ENCODE results near the gene KLHL40.

Gene KLHL40

GRCh38 chr3:42658091-42658770, 27.1 kb upstream of the KLHL40 start:
- DNase-seq = no peak

- DNase-seq = no peak
Measured at GRCh38 chr3:42658771-42659390, 26.5 kb upstream of the KLHL40 start.

- DNase-seq = no peak
Measured at GRCh38 chr3:42659451-42660130, 25.7 kb upstream of the KLHL40 start.

- no peak for DNase-seq
Measured at GRCh38 chr3:42660131-42660715, 25.1 kb upstream of the KLHL40 start.

- no peak for DNase-seq
Measured at GRCh38 chr3:42660898-42661297, 24.4 kb upstream of the KLHL40 start.

GRCh38 chr3:42661593-42662022, 23.7 kb upstream of the KLHL40 start:
- DNase-seq = no peak

GRCh38 chr3:42662037-42662812, 23.1 kb upstream of the KLHL40 start:
- DNase-seq = no peak

- DNase-seq = no peak
Measured at GRCh38 chr3:42662813-42663535, 22.4 kb upstream of the KLHL40 start.

- DNase-seq = no peak
Measured at GRCh38 chr3:42663581-42664437, 21.5 kb upstream of the KLHL40 start.

GRCh38 chr3:42664438-42664803, 20.9 kb upstream of the KLHL40 start:
- DNase-seq = no peak

GRCh38 chr3:42665050-42665878, 20.1 kb upstream of the KLHL40 start:
- DNase-seq = no peak

- no peak for DNase-seq
Measured at GRCh38 chr3:42666022-42666421, 19.3 kb upstream of the KLHL40 start.

GRCh38 chr3:42666577-42666998, 18.7 kb upstream of the KLHL40 start:
- DNase-seq = no peak

GRCh38 chr3:42667096-42667522, 18.2 kb upstream of the KLHL40 start:
- DNase-seq = no peak

- no peak for DNase-seq
Measured at GRCh38 chr3:42667523-42668412, 17.6 kb upstream of the KLHL40 start.

- no peak for DNase-seq
Measured at GRCh38 chr3:42668413-42668760, 16.9 kb upstream of the KLHL40 start.

GRCh38 chr3:42668793-42669217, 16.5 kb upstream of the KLHL40 start:
- no peak for DNase-seq

- no peak for DNase-seq
Measured at GRCh38 chr3:42670051-42670576, 15.2 kb upstream of the KLHL40 start.

GRCh38 chr3:42670670-42671069, 14.7 kb upstream of the KLHL40 start:
- DNase-seq = no peak
